HT1080 (cell line): ENCODE data around the gene APBB1IP. TPM values are rescaled to one million over a fixed set of nuclear protein-coding genes. Genes with fewer than 3 reads are reported as not detected.
A peak's percentile ranks its signal among the peaks of the same experiment; 100 is the strongest.
"Not testable (repeated sequence)": the region's sequence is repeated elsewhere in the genome, so short reads cannot be mapped to it uniquely, and the experiment has no call there.

Experiments used
- DNase-seq: peaks from one replicate; pipeline ENCODE4 v3.0.0-alpha.2; 2015; ENCODE audit warnings: low read depth
- polyA plus RNA-seq, 2 experiments: library from polyadenylated mRNA; depleted of rRNA; stranded (reverse); fragments of >200 nt; gene quantifications; 2 replicates each; pipeline ENCODE4 v1.2.3, GENCODE V29; 2015
- total RNA-seq: library from RNA; depleted of rRNA; stranded (reverse); fragments of >200 nt; shearing (Covaris generic); gene quantifications from 2 replicates; pipeline ENCODE4 v1.2.3, GENCODE V29; 2014; rRNA removed

The APBB1IP gene, protein sequence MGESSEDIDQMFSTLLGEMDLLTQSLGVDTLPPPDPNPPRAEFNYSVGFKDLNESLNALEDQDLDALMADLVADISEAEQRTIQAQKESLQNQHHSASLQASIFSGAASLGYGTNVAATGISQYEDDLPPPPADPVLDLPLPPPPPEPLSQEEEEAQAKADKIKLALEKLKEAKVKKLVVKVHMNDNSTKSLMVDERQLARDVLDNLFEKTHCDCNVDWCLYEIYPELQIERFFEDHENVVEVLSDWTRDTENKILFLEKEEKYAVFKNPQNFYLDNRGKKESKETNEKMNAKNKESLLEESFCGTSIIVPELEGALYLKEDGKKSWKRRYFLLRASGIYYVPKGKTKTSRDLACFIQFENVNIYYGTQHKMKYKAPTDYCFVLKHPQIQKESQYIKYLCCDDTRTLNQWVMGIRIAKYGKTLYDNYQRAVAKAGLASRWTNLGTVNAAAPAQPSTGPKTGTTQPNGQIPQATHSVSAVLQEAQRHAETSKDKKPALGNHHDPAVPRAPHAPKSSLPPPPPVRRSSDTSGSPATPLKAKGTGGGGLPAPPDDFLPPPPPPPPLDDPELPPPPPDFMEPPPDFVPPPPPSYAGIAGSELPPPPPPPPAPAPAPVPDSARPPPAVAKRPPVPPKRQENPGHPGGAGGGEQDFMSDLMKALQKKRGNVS
- not detected in 2 replicates for total RNA-seq
- polyA plus RNA-seq (2015; cell fraction: cytosol; rRNA removed) = 0.06 TPM in 1 of 2 replicates, not detected in the other
- polyA plus RNA-seq (2015; cell fraction: nucleus; rRNA removed) = not detected in 2 replicates

DNA sequence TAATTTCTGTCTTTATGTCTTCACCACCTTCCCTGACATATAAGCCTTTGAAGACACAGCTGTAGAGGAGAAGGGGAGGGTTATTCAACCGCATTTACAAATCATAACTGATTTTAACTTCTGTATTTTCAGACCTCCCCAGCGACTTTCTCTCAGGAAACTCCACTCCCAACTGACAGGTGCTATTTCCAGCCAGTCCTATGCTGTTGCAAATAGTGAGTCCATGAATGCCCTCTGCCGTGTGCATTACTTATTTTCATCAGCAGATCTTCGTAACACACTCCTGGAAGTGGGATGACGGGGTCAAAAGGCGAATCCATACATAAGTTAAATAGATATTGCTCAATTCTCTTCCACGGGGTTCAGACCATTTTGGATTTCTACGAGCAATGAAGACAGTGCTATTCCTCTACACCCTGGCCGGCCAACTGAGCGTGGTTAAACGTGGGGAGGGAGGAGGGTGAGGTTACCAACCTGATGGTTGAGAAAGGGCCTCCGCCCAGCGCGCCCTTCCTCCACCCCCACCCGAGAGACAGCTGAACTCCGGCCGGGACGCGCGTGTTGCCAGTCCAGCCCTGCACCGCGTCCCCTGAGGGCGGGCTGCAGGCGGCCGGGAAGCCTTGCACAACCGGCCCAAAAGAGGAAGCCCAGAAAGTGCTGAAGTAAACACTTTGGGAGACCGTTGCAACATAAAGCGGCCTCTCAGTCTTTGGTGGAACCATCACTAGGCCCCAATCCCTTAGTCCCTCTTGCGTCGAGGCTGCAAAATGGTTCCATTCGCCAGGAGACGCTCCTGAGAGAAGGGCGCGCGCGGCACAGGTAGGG, at the start of gene APBB1IP:
APBB1IP (plus strand) TSS at position 705 of the 825 bp plus-strand sequence. CDS start 53,986 bp downstream, outside the sequence.
- no peak for DNase-seq

- DNase-seq = no peak
Measured at GRCh38 chr10:26389533-26389932, 48.6 kb upstream of the APBB1IP start.

- no peak for DNase-seq
Measured at GRCh38 chr10:26391701-26392695, 46.1 kb upstream of the APBB1IP start.

- not testable (repeated sequence) for DNase-seq
Measured at GRCh38 chr10:26398353-26398752, 39.8 kb upstream of the APBB1IP start.

- DNase-seq = peak; percentile 94
Measured at GRCh38 chr10:26407406-26407969, 30.7 kb upstream of the APBB1IP start.

DNA sequence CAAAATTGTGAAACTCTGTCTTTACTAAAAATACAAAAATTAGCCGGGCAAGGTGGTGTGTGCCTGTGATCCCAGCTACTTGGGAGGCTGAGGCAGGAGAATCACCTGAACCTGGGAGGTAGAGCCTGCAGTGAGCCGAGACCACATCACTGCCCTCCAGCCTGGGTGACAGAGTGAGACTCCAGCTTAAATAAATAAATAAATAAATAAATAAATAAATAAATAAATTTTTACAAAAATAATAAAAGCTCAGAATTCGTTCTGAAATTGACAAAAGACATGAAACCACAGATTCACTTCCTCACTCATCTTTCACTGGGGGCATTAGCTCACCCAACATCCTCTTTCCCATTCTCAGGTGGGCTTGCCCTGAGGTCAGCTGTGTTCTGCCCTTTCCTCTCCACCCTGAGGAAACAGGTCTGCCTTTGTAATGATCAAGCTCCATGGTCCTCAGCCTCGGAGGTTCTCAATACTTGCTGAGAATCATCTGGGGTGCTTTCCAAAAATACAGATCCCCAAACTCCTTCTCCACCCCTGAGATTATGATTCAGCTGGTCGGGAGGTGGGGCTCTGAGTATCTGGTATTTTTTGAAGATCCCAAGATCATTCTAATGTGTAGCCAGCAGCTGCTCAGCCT, 29.2 kb upstream of the APBB1IP start:
- no peak for DNase-seq

DNA sequence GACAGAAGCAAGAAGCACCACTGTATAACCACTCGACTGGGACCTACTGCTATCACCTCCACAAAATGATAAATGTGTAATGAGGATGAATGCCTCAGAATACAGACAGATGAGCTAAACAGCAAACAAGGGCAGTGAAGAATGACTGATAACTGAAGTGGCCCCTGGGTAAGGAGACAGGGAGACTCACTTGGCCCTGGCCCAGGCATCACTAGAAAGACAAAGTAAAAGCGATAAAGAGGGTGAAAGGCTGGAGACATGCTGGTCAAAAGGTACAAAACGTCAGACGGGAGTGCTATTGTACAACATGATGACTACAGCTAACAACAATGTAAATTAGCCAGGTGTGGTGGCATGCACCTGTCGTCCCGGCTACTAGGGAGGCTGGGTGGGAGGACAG, 27.8 kb upstream of the APBB1IP start:
- no peak for DNase-seq

GRCh38 chr10:26412932-26413331, 25.2 kb upstream of the APBB1IP start:
- DNase-seq = no peak

DNA sequence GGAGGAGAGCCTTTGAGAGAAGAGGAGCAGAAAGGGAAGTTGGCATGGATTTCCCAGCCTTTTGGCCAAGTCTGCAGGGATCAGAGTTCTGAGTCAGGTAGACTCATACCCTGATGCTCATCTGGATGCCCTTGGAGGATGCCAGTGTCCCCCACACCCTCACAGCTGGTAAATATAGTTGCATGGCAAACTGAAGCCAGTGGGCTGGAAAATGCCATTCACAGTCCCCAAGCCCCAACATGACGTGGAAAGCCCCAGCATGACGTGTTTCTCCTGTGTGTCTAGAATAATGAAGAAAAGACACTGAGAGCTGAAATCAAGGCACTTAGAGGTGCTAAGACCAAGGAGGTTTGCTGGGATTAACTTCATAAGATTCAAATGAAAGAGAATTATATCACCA, 24.8 kb upstream of the APBB1IP start:
- no peak for DNase-seq

DNA sequence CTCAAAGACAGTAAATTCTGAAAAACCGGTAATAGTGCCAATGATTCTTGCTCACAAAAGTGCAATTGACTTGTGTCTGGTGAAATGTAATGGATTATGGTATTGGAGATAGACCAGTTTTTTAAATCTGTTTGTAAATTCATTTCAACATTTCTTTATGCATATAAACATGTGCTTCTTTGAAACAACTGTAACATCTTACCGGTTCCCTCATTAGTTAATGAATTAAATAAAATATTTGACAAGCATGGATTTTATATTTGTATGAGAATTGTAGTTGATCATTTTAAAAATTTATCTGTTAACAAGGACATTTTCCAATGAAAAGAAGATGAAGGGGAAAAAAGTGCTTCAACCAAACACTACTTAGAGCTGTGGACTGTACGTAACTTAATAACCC, 21.0 kb upstream of the APBB1IP start:
- DNase-seq = no peak

DNA sequence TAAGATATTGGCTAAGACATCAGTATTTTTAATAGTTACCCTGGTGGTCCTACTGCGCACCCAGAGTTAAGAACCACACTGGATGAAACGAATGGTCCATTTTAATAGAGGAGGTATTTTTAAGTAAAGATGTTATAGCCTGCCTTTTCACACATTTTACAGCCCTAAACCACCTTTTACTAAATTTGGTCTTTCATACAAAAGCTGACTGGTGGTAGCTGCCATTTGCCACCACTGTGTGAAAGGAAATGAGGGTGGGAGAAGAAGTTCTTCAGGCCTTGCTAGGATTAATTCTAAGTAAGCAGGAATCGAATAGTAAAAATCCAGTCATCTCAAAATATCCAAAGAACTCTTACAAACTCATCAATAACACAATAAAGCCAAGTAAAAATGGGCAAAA, 15.2 kb upstream of the APBB1IP start:
- no peak for DNase-seq

- no peak for DNase-seq
Measured at GRCh38 chr10:26423722-26424121, 14.4 kb upstream of the APBB1IP start.

DNA sequence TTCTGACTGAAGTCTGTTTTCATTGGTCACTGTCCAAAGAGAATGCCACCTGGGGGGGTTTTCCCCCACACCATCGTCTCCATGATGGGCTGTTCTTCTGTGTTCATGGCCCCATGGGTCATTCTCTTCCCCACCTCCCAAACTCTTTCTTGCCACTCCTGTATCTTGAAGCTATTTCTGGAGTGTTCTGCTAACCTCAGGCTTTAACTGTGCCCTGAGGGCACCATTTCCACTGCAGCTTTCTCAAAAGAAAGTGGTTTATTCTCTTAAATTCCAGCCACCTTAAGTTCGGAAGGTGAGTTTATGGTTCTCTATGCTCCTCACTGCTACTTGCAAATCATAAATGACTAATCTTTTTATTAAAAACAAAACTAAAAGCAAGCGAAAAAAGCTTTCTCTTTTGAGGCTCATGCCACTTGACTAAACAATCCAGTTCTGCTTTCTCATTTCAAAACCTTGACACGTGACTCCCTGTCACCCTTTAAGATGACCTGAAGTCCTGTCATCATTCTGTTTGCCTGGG, 7.4 kb upstream of the APBB1IP start:
- no peak for DNase-seq

DNA sequence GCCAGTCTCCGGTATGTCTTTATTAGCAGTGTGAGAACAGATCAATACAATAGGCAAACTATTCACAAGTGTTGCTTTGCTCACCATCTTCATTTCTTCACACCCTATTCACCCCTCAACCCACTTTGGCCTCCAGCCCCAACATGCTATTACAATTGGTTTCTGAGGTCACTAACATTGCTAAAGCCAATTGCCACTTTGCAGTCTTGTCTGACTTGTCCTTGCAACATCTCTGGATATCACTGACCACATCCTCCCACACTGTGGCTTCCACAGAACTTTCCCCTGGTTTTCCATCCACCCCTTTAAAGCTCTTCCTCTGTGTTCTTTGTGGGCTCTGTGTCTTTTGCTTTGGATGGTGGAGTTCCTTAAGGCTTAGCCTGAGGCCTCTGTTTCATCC, 5.2 kb upstream of the APBB1IP start:
- no peak for DNase-seq

- DNase-seq = no peak
Measured at GRCh38 chr10:26435852-26436251, 2.3 kb upstream of the APBB1IP start.

DNA sequence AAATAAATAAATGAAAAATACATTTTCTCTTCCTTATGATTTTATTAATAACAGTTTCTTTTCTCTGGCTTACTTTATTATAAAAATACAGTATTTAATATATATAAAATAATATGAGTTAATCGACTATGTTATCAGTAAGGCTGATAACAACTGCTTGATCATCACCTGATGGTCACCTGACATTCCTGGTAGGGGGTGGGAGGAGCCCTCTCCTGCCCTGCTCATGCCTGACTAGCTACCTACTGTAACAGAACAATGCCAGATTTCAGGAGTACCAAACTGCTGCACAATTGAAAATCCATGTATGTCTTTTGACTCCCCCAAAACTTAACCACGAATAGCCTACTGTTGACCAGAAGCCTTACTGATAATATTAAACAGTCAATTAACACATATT, 1.3 kb upstream of the APBB1IP start:
- DNase-seq = no peak

DNA sequence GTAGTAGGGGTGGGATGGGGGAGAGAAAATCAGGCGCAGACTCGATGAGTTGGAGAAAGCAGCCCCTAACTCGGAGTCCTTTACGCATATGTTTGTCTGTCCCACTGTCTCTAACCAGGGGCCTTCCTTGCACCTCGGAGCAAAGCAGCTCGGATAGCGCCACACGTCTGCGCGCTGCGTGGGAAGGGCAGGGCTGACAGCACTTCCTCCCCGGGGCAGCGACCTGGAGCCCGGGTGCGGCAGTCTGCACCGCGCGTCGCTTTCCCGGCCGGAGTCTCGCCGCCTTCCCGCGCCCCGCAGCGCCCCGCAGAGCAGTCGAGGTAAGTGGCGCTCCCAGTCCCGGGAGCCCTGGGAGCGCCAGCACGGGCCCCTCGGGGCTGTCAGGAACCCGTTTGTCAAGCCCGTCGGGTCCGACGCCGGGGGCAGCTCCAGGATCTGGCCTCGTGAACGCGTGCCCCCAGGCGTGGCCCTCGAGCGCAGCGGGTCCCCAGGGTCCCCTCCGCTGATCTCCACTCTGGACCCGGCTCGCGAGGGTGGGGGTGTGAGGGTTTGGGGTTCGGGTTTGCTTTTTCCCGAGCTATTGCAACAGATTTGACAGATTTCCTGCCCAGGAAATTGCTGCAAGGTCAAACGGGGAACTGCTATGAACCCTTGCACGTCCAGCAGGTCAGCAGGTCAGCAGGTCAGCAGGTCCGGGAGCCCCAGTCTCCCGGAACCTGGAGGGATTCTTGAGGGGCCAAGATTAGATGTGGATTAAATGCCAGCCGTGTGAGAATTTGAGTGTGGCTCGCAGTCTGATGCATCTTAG, 597 bp downstream of the APBB1IP start:
- no peak for DNase-seq

- no peak for DNase-seq
Measured at GRCh38 chr10:26439406-26440087, 1.4 kb downstream of the APBB1IP start.
